Measurements from ENCODE around the gene MRPL36.
"Not testable (repeated sequence)": the region's sequence is repeated elsewhere in the genome, so short reads cannot be mapped to it uniquely, and the experiment has no call there.

Gene MRPL36

GRCh38 chr5:1846583-1846982 lies 46.9 kb upstream of the MRPL36 start:
- Histone ChIP-seq H3K4me3 (ENCODE audit: low read length) (no peak overlapping the region), H3K9me2 (replicated peaks; ENCODE audit: insufficient read depth, low read length) (no peaks in the 10 kb centered on the region), H3K36me3 (replicated peaks; ENCODE audit: insufficient read depth, low read length) (no peaks in the 10 kb centered on the region), H3K4me1 (ENCODE audit: low read length) (no peaks in the 10 kb centered on the region), H3K9me3 (replicated peaks; ENCODE audit: insufficient read depth, low read length) (no peaks in the 10 kb centered on the region), H4K20me1 (ENCODE audit: insufficient read depth, low read length) (no peaks in the 10 kb centered on the region), H2AFZ (ENCODE audit: low read length) (no peak overlapping the region), H3F3A (ENCODE audit: insufficient read depth, low read length) (no peaks in the 10 kb centered on the region), H3K27me3 (replicated peaks; ENCODE audit: insufficient read depth, low read length) (peaks cover 33% of the 10 kb centered on the region), H3K27ac (ENCODE audit: low read length) (no peak overlapping the region), H3K79me2 (ENCODE audit: low read length) (no peaks in the 10 kb centered on the region), H3K4me2 (ENCODE audit: low read depth, low read length) (no peak overlapping the region), H3K9ac (ENCODE audit: low read length) (no peak overlapping the region)
- DNase-seq: no peak
- TF ChIP-seq EZH2 (optimal IDR thresholded peaks at IDR 0.05; ENCODE audit: low read depth, low read length) (no peak), EZH2phosphoT487 (IDR thresholded peaks at IDR 0.05; ENCODE audit: low read length) (no peak)
- TF ChIP-seq, protein P1, sequence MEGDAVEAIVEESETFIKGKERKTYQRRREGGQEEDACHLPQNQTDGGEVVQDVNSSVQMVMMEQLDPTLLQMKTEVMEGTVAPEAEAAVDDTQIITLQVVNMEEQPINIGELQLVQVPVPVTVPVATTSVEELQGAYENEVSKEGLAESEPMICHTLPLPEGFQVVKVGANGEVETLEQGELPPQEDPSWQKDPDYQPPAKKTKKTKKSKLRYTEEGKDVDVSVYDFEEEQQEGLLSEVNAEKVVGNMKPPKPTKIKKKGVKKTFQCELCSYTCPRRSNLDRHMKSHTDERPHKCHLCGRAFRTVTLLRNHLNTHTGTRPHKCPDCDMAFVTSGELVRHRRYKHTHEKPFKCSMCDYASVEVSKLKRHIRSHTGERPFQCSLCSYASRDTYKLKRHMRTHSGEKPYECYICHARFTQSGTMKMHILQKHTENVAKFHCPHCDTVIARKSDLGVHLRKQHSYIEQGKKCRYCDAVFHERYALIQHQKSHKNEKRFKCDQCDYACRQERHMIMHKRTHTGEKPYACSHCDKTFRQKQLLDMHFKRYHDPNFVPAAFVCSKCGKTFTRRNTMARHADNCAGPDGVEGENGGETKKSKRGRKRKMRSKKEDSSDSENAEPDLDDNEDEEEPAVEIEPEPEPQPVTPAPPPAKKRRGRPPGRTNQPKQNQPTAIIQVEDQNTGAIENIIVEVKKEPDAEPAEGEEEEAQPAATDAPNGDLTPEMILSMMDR (IDR thresholded peaks at IDR 0.05; ENCODE audit: low read length): no peak

- no peaks in the 10 kb centered on the region for H4K20me1 ChIP-seq (ENCODE audit: insufficient read depth, low read length)
- no peak overlapping the region for H3K27ac ChIP-seq (ENCODE audit: low read length)
- H3K4me3 ChIP-seq (ENCODE audit: low read length): no peak overlapping the region
- H3K4me2 ChIP-seq (ENCODE audit: low read depth, low read length): no peak overlapping the region
- DNase-seq: no peak
- no peaks in the 10 kb centered on the region for H3K36me3 ChIP-seq (replicated peaks; ENCODE audit: insufficient read depth, low read length)
- H3F3A ChIP-seq (ENCODE audit: insufficient read depth, low read length): no peaks in the 10 kb centered on the region
- TF ChIP-seq, protein P1 (IDR thresholded peaks at IDR 0.05; ENCODE audit: low read length): no peak
- TF ChIP-seq EZH2 (optimal IDR thresholded peaks at IDR 0.05; ENCODE audit: low read depth, low read length) (no peak), EZH2phosphoT487 (IDR thresholded peaks at IDR 0.05; ENCODE audit: low read length) (no peak)
- H3K79me2 ChIP-seq (ENCODE audit: low read length): no peaks in the 10 kb centered on the region
- H3K9me2 ChIP-seq (replicated peaks; ENCODE audit: insufficient read depth, low read length): no peaks in the 10 kb centered on the region
- no peaks in the 10 kb centered on the region for H3K4me1 ChIP-seq (ENCODE audit: low read length)
- H2AFZ ChIP-seq (ENCODE audit: low read length): no peak overlapping the region
- H3K9me3 ChIP-seq (replicated peaks; ENCODE audit: insufficient read depth, low read length): no peaks in the 10 kb centered on the region
- H3K9ac ChIP-seq (ENCODE audit: low read length): no peak overlapping the region
- peaks cover 30% of the 10 kb centered on the region for H3K27me3 ChIP-seq (replicated peaks; ENCODE audit: insufficient read depth, low read length)
Observed at GRCh38 chr5:1845696-1846095, 46.1 kb upstream of the MRPL36 start.

- H3K27me3 ChIP-seq (replicated peaks; ENCODE audit: insufficient read depth, low read length): peaks cover 25% of the 10 kb centered on the region
- H3K79me2 ChIP-seq (ENCODE audit: low read length): no peaks in the 10 kb centered on the region
- no peak overlapping the region for H3K27ac ChIP-seq (ENCODE audit: low read length)
- no peak for DNase-seq
- no peak overlapping the region for H3K4me3 ChIP-seq (ENCODE audit: low read length)
- H3K4me2 ChIP-seq (ENCODE audit: low read depth, low read length): no peak overlapping the region
- no peaks in the 10 kb centered on the region for H3F3A ChIP-seq (ENCODE audit: insufficient read depth, low read length)
- no peaks in the 10 kb centered on the region for H3K9me3 ChIP-seq (replicated peaks; ENCODE audit: insufficient read depth, low read length)
- no peaks in the 10 kb centered on the region for H3K4me1 ChIP-seq (ENCODE audit: low read length)
- H3K9ac ChIP-seq (ENCODE audit: low read length): no peak overlapping the region
- TF ChIP-seq EZH2phosphoT487 (IDR thresholded peaks at IDR 0.05; ENCODE audit: low read length) (no peak), EZH2 (optimal IDR thresholded peaks at IDR 0.05; ENCODE audit: low read depth, low read length) (no peak)
- TF ChIP-seq, protein P1 (IDR thresholded peaks at IDR 0.05; ENCODE audit: low read length): no peak
- H3K9me2 ChIP-seq (replicated peaks; ENCODE audit: insufficient read depth, low read length): no peaks in the 10 kb centered on the region
- H4K20me1 ChIP-seq (ENCODE audit: insufficient read depth, low read length): no peaks in the 10 kb centered on the region
- no peak overlapping the region for H2AFZ ChIP-seq (ENCODE audit: low read length)
- H3K36me3 ChIP-seq (replicated peaks; ENCODE audit: insufficient read depth, low read length): no peaks in the 10 kb centered on the region
Observed at GRCh38 chr5:1844708-1845436, 45.2 kb upstream of the MRPL36 start.

- not testable (repeated sequence) for H3K27ac ChIP-seq (ENCODE audit: low read length); H3K4me2 ChIP-seq (ENCODE audit: low read depth, low read length); H3K4me1 ChIP-seq (ENCODE audit: low read length)
Observed at GRCh38 chr5:1843761-1844160, 44.1 kb upstream of the MRPL36 start.

More at GRCh38 chr5:1843761-1844160, 44.1 kb upstream of the MRPL36 start:
- H2AFZ ChIP-seq (ENCODE audit: low read length); DNase-seq; H3K9ac ChIP-seq (ENCODE audit: low read length); H4K20me1 ChIP-seq (ENCODE audit: insufficient read depth, low read length); H3K36me3 ChIP-seq (replicated peaks; ENCODE audit: insufficient read depth, low read length); H3K79me2 ChIP-seq (ENCODE audit: low read length); H3K9me3 ChIP-seq (replicated peaks; ENCODE audit: insufficient read depth, low read length); H3F3A ChIP-seq (ENCODE audit: insufficient read depth, low read length); H3K4me3 ChIP-seq (ENCODE audit: low read length); H3K9me2 ChIP-seq (replicated peaks; ENCODE audit: insufficient read depth, low read length): not testable (repeated sequence)
- H3K27me3 ChIP-seq (replicated peaks; ENCODE audit: insufficient read depth, low read length): peaks cover 22% of the 10 kb centered on the region
